K562 (cell line): ENCODE data around the gene PPP1CA. TPM values are rescaled to one million over a fixed set of nuclear protein-coding genes. Genes with fewer than 3 reads are reported as not detected.

Experiments used
- BCL6 ChIP-seq: fragments of 250-450 bp; sonication (Bioruptor Pico); IDR thresholded peaks from 2 replicates; pipeline ENCODE4 v1.4.0; 2020
- BDP1 ChIP-seq: IDR thresholded peaks from 3 replicates; pipeline ENCODE4 v1.6.1; 2011; ENCODE audit not compliant: insufficient read length, insufficient read depth
- DMBX1 ChIP-seq: fragments of 250-450 bp; sonication (Bioruptor Pico); IDR thresholded peaks from 2 replicates; pipeline ENCODE4 v1.8.0; 2022; ENCODE audit warnings: inconsistent platforms, mild to moderate bottlenecking, moderate library complexity, borderline replicate concordance
- DPF2 ChIP-seq: fragments of 450-650 bp; IDR thresholded peaks from 2 replicates; pipeline ENCODE4 v1.6.1; 2016
- FOXJ3 ChIP-seq: sonication (generic); formaldehyde crosslinking; IDR thresholded peaks from 2 replicates; pipeline ENCODE4 v1.4.0; 2020; ENCODE audit warnings: mild to moderate bottlenecking, missing genetic modification reagents
- GATA2 ChIP-seq: sonication (generic); formaldehyde crosslinking; IDR thresholded peaks from 2 replicates; pipeline ENCODE4 v1.4.0; 2020; ENCODE audit warnings: mild to moderate bottlenecking, missing genetic modification reagents
- KHSRP ChIP-seq: fragments of 450-650 bp; IDR thresholded peaks from 2 replicates; pipeline ENCODE4 v1.6.1; 2017
- LEF1 ChIP-seq: fragments of 450-650 bp; IDR thresholded peaks from 2 replicates; pipeline ENCODE4 v1.6.1; 2016; ENCODE audit warnings: mild to moderate bottlenecking
- MEF2D ChIP-seq: conservative IDR thresholded peaks from 2 replicates; pipeline ENCODE4 v1.6.1; 2016; ENCODE audit warnings: low read depth, missing genetic modification characterization, missing compliant biosample characterization
- MYNN ChIP-seq, 2 experiments: sonication (generic); formaldehyde crosslinking in 1 of 2; IDR thresholded peaks; 2 replicates each; pipeline versions ENCODE4 v1.5.0 to v1.6.1; 2016 to 2020; ENCODE audit warnings: antibody characterized with exemption in 1 of 2, missing genetic modification reagents in 1 of 2
- NFE2L1 ChIP-seq: fragments of 450-650 bp; IDR thresholded peaks from 2 replicates; pipeline ENCODE4 v1.6.1; 2016; ENCODE audit warnings: missing genetic modification characterization, low read depth, mild to moderate bottlenecking, missing compliant biosample characterization, moderate library complexity, borderline replicate concordance
- NFRKB ChIP-seq: fragments of 450-650 bp; IDR thresholded peaks from 2 replicates; pipeline ENCODE4 v1.6.1; 2016; ENCODE audit warnings: low read depth
- NR1H2 ChIP-seq: sonication (generic); formaldehyde crosslinking; IDR thresholded peaks from 2 replicates; pipeline ENCODE4 v1.4.0; 2020; ENCODE audit warnings: mild to moderate bottlenecking, missing genetic modification reagents
- NR2C1 ChIP-seq, 2 experiments: fragments of 450-650 bp; IDR thresholded peaks; 2 replicates each; pipeline ENCODE4 v1.6.1; 2017; ENCODE audit warnings: mild to moderate bottlenecking in 2 of 2, antibody characterized with exemption in 1 of 2, inconsistent platforms in 1 of 2, missing compliant biosample characterization in 1 of 2, missing genetic modification characterization in 1 of 2
- NR2C2 ChIP-seq, 2 experiments: fragments of 200-800 bp in 1 of 2; sonication (Bioruptor generic) in 1 of 2; sonication (generic) in 1 of 2; formaldehyde crosslinking in 1 of 2; IDR thresholded peaks; 2 replicates each; pipeline versions ENCODE4 v1.6.1 to v1.8.0; 2016 to 2022; ENCODE audit warnings: mild to moderate bottlenecking in 1 of 2, missing compliant biosample characterization in 1 of 2, missing genetic modification characterization in 1 of 2, missing genetic modification reagents in 1 of 2
- PCBP2 ChIP-seq: fragments of 200-400 bp; formaldehyde crosslinking; IDR thresholded peaks from 2 replicates; pipeline ENCODE4 v1.6.1; 2018; ENCODE audit warnings: low read length, low read depth, mild to moderate bottlenecking, moderate library complexity; ENCODE audit not compliant: poor library complexity, severe bottlenecking
- POLR2B ChIP-seq: fragments of 450-650 bp; IDR thresholded peaks from 2 replicates; pipeline ENCODE4 v1.6.1; 2018; ENCODE audit warnings: low read depth; ENCODE audit not compliant: partially characterized antibody
- SNIP1 ChIP-seq: fragments of 450-650 bp; IDR thresholded peaks from 2 replicates; pipeline ENCODE4 v1.7.1; 2017; ENCODE audit warnings: low read depth, mild to moderate bottlenecking
- SOX6 ChIP-seq: fragments of 450-650 bp; IDR thresholded peaks from 2 replicates; pipeline ENCODE4 v1.6.1; 2014; ENCODE audit warnings: mild to moderate bottlenecking
- YY1 ChIP-seq, 3 experiments: IDR thresholded peaks; 2 replicates each; pipeline ENCODE4 v1.6.1; 2011; ENCODE audit warnings: low read length in 2 of 3, mild to moderate bottlenecking in 2 of 3, moderate library complexity in 2 of 3, borderline replicate concordance in 1 of 3, control low read depth in 1 of 3, low read depth in 1 of 3; ENCODE audit not compliant: insufficient read depth in 3 of 3, insufficient replicate concordance in 2 of 3, control insufficient read depth in 1 of 3, insufficient read length in 1 of 3; ENCODE audit errors: extremely low read depth in 1 of 3
- ZC3H8 ChIP-seq: fragments of 450-650 bp; IDR thresholded peaks from 2 replicates; pipeline ENCODE4 v1.6.1; 2017
- ZNF445 ChIP-seq: fragments of 250-450 bp; sonication (Bioruptor Pico); IDR thresholded peaks from 2 replicates; pipeline ENCODE4 v1.4.0; 2020; ENCODE audit warnings: low read depth, mild to moderate bottlenecking, moderate library complexity
- polyA plus RNA-seq, 8 experiments: library from polyadenylated mRNA; depleted of rRNA in 4 of 8; stranded (reverse) in 5 of 8; unstranded in 3 of 8; fragments of >200 nt; fragmentation: Nextera tagmentation in 2 of 8; fragmentation: Illumina TruSeq in 1 of 8; extraction: Ambion mirVana in 2 of 8; extraction: Trizol in 1 of 8; gene quantifications; 2 replicates each; pipeline versions ENCODE4 v1.2.1 to v1.2.3, GENCODE V29; 2011 to 2014; ENCODE audit warnings: inconsistent platforms in 1 of 8, missing spikeins in 1 of 8
- total RNA-seq, 7 experiments: library from RNA; depleted of rRNA in 6 of 7; stranded (reverse); fragments of >200 nt in 6 of 7; fragmentation: Illumina TruSeq in 2 of 7; extraction: Trizol in 2 of 7; gene quantifications; 2 replicates each; pipeline versions ENCODE4 v1.2.1 to v1.2.3, GENCODE V29; 2011 to 2021; ENCODE audit warnings: low replicate concordance in 1 of 7
- TF ChIP-seq, protein P1 (sequence below): sonication (generic); formaldehyde crosslinking; IDR thresholded peaks from 2 replicates; pipeline ENCODE4 v1.8.0; 2023; ENCODE audit warnings: mild to moderate bottlenecking, missing genetic modification reagents
- TF ChIP-seq, protein P2 (sequence below): sonication (generic); formaldehyde crosslinking; IDR thresholded peaks from 2 replicates; pipeline ENCODE4 v1.8.1; 2022; ENCODE audit warnings: missing genetic modification reagents
- TF ChIP-seq, protein P3 (sequence below): fragments of 250-450 bp; sonication (Bioruptor Pico); IDR thresholded peaks from 2 replicates; pipeline ENCODE4 v1.8.0; 2021; ENCODE audit warnings: borderline replicate concordance, mild to moderate bottlenecking, moderate library complexity; ENCODE audit not compliant: poor library complexity, severe bottlenecking

PPP1CA gene
- total and polyA plus RNA-seq, 9 of the 15 experiments (the other 6 are each of a cell fraction or from before 2014, with no cell fraction given), result 18.2 to 242 (median 188) TPM

DNA sequence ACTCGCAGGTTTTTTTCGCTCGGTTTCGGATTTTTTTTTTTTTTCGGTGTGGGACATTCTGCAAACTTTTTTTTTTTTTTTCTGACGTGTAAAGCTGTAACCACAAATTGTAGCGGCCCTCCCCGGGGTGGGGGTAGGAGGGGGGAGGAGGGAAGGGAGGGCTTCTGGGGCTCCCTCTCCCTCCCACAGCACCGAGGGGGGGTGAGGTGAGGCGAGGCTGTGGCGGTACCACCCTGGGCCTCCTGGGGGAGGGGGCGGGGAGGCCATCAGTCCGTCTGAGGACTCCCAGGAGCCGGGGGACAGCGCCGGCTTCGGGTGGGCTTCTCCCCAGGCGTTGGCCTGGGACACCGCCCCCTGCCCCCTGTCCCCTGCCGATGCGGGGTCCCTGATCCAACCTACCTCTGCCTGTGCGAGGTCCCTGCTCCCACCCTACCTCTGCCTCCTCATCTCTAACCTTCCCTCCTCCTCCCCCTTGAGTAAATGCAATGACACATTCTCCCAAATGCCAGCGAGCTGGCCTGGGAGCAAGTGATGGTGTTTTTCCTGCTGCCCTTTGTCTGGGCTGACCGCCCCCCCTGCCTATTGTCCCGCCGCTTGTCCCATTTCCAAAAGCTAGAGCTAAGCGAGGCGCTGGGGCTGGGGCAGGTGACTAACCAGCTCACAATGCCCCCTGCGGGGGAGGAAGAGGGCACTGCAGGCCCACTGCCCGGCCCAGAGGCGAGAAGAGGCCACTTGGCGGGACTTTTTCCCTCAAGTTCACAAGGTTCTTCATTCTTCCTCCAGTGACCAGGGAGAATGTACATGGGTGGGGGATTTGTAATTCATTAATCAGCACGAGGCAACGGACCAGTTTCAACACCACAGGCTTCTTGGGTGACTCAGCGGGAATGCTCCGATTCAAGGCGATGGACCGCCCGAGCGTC lies 27.7 kb downstream of the PPP1CA start (continued):
- TF ChIP-seq NFE2L1 (peak; percentile 76), NFRKB (peak; percentile 74; the same call in 1 of the 2 replicates), ZNF445 (CRISPR knock-in tag) (no peak), NR1H2 (CRISPR knock-in tag) (no peak), MEF2D (tag) (0 out of 2 replicates have a peak, but pooled peaks have one; percentile 6), BCL6 (CRISPR knock-in tag) (no peak), LEF1 (0 out of 2 replicates have a peak, but pooled peaks have one; percentile 17), YY1 (IDR thresholded peaks at IDR 0.05; ENCODE audit: borderline replicate concordance in 1 of 3, control insufficient read depth in 1 of 3, extremely low read depth in 1 of 3, insufficient read depth in 3 of 3, insufficient read length in 1 of 3, insufficient replicate concordance in 2 of 3, low read depth in 1 of 3, low read length in 2 of 3) (peak in 2 of 3 experiments; percentile 29 to 35), KHSRP (no peak), BDP1 (no peak), NR2C2 (CRISPR knock-in tag; IDR thresholded peaks at IDR 0.05) (no peak), NR2C2 (tag; IDR thresholded peaks at IDR 0.05) (no peak), PCBP2 (no peak), FOXJ3 (no peak), MYNN (IDR thresholded peaks at IDR 0.05) (0 out of 2 replicates have a peak, but pooled peaks have one; percentile 40), MYNN (CRISPR knock-in tag; IDR thresholded peaks at IDR 0.05) (no peak), GATA2 (no peak), NR2C1 (IDR thresholded peaks at IDR 0.05) (no peak), NR2C1 (tag; IDR thresholded peaks at IDR 0.05) (no peak), SNIP1 (no peak; the same call in 1 of the 2 replicates), DMBX1 (CRISPR knock-in tag) (no peak), DPF2 (peak; percentile 84), POLR2B (no peak), SOX6 (peak; percentile 66), ZC3H8 (no peak)
- TF ChIP-seq, protein P1, sequence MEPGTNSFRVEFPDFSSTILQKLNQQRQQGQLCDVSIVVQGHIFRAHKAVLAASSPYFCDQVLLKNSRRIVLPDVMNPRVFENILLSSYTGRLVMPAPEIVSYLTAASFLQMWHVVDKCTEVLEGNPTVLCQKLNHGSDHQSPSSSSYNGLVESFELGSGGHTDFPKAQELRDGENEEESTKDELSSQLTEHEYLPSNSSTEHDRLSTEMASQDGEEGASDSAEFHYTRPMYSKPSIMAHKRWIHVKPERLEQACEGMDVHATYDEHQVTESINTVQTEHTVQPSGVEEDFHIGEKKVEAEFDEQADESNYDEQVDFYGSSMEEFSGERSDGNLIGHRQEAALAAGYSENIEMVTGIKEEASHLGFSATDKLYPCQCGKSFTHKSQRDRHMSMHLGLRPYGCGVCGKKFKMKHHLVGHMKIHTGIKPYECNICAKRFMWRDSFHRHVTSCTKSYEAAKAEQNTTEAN (CRISPR knock-in tag), result no peak
- TF ChIP-seq, protein P2, sequence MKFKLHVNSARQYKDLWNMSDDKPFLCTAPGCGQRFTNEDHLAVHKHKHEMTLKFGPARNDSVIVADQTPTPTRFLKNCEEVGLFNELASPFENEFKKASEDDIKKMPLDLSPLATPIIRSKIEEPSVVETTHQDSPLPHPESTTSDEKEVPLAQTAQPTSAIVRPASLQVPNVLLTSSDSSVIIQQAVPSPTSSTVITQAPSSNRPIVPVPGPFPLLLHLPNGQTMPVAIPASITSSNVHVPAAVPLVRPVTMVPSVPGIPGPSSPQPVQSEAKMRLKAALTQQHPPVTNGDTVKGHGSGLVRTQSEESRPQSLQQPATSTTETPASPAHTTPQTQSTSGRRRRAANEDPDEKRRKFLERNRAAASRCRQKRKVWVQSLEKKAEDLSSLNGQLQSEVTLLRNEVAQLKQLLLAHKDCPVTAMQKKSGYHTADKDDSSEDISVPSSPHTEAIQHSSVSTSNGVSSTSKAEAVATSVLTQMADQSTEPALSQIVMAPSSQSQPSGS (CRISPR knock-in tag), result no peak
- TF ChIP-seq, protein P3, sequence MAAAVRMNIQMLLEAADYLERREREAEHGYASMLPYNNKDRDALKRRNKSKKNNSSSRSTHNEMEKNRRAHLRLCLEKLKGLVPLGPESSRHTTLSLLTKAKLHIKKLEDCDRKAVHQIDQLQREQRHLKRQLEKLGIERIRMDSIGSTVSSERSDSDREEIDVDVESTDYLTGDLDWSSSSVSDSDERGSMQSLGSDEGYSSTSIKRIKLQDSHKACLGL (CRISPR knock-in tag), result no peak
